Effector memory CD8-positive, alpha-beta T cell (primary cell): ENCODE results near the gene TSPAN9.

Source experiments
- ATAC-seq: fragments of 150-1000 bp; cut with Tn5 transposase; replicated peaks from 2 replicates; pipeline ENCODE4 v1.10.0; 2021; ENCODE audit warnings: mild to moderate bottlenecking, moderate library complexity
- DNase-seq, 3 experiments: peaks; one replicate each; pipeline ENCODE4 v3.0.0; 2021
- H3K27ac Mint-ChIP-seq, 2 donors: one replicate each; pipeline ENCODE4 v1.8.0; 2022; ENCODE audit warnings: mild to moderate bottlenecking in 2 of 2, mixed read lengths in 2 of 2, moderate library complexity in 2 of 2
- H3K27me3 Mint-ChIP-seq, 2 donors: one replicate each; pipeline ENCODE4 v1.8.0; 2022; ENCODE audit warnings: mixed read lengths in 2 of 2
- H3K36me3 Mint-ChIP-seq: one replicate; pipeline ENCODE4 v1.8.0; 2022; ENCODE audit warnings: mild to moderate bottlenecking, moderate library complexity, mixed read lengths; ENCODE audit not compliant: insufficient read depth
- H3K4me1 Mint-ChIP-seq, 2 donors: one replicate each; pipeline ENCODE4 v1.8.0; 2022; ENCODE audit warnings: low read depth in 2 of 2, mixed read lengths in 2 of 2
- H3K4me3 Mint-ChIP-seq, 2 donors: one replicate each; pipeline ENCODE4 v1.8.0; 2022; ENCODE audit warnings: mild to moderate bottlenecking in 2 of 2, mixed read lengths in 2 of 2, moderate library complexity in 2 of 2
- H3K9me3 Mint-ChIP-seq, 2 donors: one replicate each; pipeline ENCODE4 v1.8.0; 2022; ENCODE audit warnings: mixed read lengths in 2 of 2

TSPAN9 gene

GRCh38 chr12:3171195-3171591, 94.0 kb downstream of the TSPAN9 start:
- H3K27ac Mint-ChIP-seq: no peak overlapping the region

GRCh38 chr12:3172124-3173007, 95.2 kb downstream of the TSPAN9 start:
- Mint-ChIP-seq H3K27me3 (peaks cover 36 to 39% of the 10 kb centered on the region in 2 donors), H3K4me1 (peaks cover 3 to 5% of the 10 kb centered on the region in 2 donors), H3K9me3 (no peaks in the 10 kb centered on the region), H3K36me3 (no peaks in the 10 kb centered on the region), H3K27ac (no peak overlapping the region), H3K4me3 (no peak overlapping the region)
- ATAC-seq: no peak
- no peak for DNase-seq

More at GRCh38 chr12:3171195-3171591, 94.0 kb downstream of the TSPAN9 start:
- ATAC-seq (no peak), DNase-seq (no peak)
- no peak overlapping the region for H3K4me3 Mint-ChIP-seq
- H3K36me3 Mint-ChIP-seq: no peaks in the 10 kb centered on the region
- H3K27me3 Mint-ChIP-seq: peaks cover 41% of the 10 kb centered on the region in 2 donors
- peaks cover 3 to 5% of the 10 kb centered on the region in 2 donors for H3K4me1 Mint-ChIP-seq
- no peaks in the 10 kb centered on the region for H3K9me3 Mint-ChIP-seq

GRCh38 chr12:3173008-3173553, 95.9 kb downstream of the TSPAN9 start:
- peaks cover 37 to 38% of the 10 kb centered on the region in 2 donors for H3K27me3 Mint-ChIP-seq
- H3K4me1 Mint-ChIP-seq: peaks cover 3 to 5% of the 10 kb centered on the region in 2 donors
- no peak overlapping the region for H3K27ac Mint-ChIP-seq
- no peaks in the 10 kb centered on the region for H3K36me3 Mint-ChIP-seq
- H3K4me3 Mint-ChIP-seq: no peak overlapping the region
- DNase-seq: no peak
- no peak for ATAC-seq
- H3K9me3 Mint-ChIP-seq: no peaks in the 10 kb centered on the region

GRCh38 chr12:3173912-3174311, 96.7 kb downstream of the TSPAN9 start:
- peaks cover 38 to 40% of the 10 kb centered on the region in 2 donors for H3K27me3 Mint-ChIP-seq
- no peaks in the 10 kb centered on the region for H3K36me3 Mint-ChIP-seq
- DNase-seq (no peak), ATAC-seq (no peak)
- peaks cover 3 to 5% of the 10 kb centered on the region in 2 donors for H3K4me1 Mint-ChIP-seq
- H3K9me3 Mint-ChIP-seq: no peaks in the 10 kb centered on the region
- no peak overlapping the region for H3K4me3 Mint-ChIP-seq
- no peak overlapping the region for H3K27ac Mint-ChIP-seq

GRCh38 chr12:3175238-3175637, 98.1 kb downstream of the TSPAN9 start:
- Mint-ChIP-seq H3K27ac (peak overlapping the region in 1 of 2 donors; percentile 20), H3K4me1 (no peaks in the 10 kb centered on the region), H3K4me3 (no peak overlapping the region)

GRCh38 chr12:3176754-3177153, 99.6 kb downstream of the TSPAN9 start:
- Mint-ChIP-seq H3K27ac (no peak overlapping the region), H3K4me1 (no peaks in the 10 kb centered on the region), H3K4me3 (no peak overlapping the region), H3K9me3 (no peaks in the 10 kb centered on the region), H3K27me3 (peaks cover 23 to 32% of the 10 kb centered on the region in 2 donors), H3K36me3 (no peaks in the 10 kb centered on the region)
- no peak for DNase-seq
- no peak for ATAC-seq

More at GRCh38 chr12:3175238-3175637, 98.1 kb downstream of the TSPAN9 start:
- DNase-seq (no peak), ATAC-seq (no peak)
- no peaks in the 10 kb centered on the region for H3K36me3 Mint-ChIP-seq
- peaks cover 33 to 36% of the 10 kb centered on the region in 2 donors for H3K27me3 Mint-ChIP-seq
- no peaks in the 10 kb centered on the region for H3K9me3 Mint-ChIP-seq

- ATAC-seq (no peak), DNase-seq (no peak)
- Mint-ChIP-seq H3K4me1 (no peaks in the 10 kb centered on the region), H3K9me3 (no peaks in the 10 kb centered on the region), H3K36me3 (no peaks in the 10 kb centered on the region), H3K27me3 (peaks cover 29 to 43% of the 10 kb centered on the region in 2 donors), H3K27ac (no peak overlapping the region), H3K4me3 (no peak overlapping the region)
These were observed 100.7 kb downstream of the TSPAN9 start for GRCh38 chr12:3177778-3178425.

GRCh38 chr12:3178671-3179313, 101.6 kb downstream of the TSPAN9 start:
- Mint-ChIP-seq H3K9me3 (no peaks in the 10 kb centered on the region), H3K27ac (no peak overlapping the region), H3K27me3 (peaks cover 24 to 46% of the 10 kb centered on the region in 2 donors), H3K4me3 (no peak overlapping the region), H3K4me1 (no peaks in the 10 kb centered on the region), H3K36me3 (no peaks in the 10 kb centered on the region)
- ATAC-seq (no peak), DNase-seq (no peak)

- Mint-ChIP-seq H3K9me3 (no peaks in the 10 kb centered on the region), H3K4me3 (no peak overlapping the region), H3K27me3 (peaks cover 24 to 48% of the 10 kb centered on the region in 2 donors), H3K27ac (no peak overlapping the region), H3K36me3 (no peaks in the 10 kb centered on the region), H3K4me1 (no peaks in the 10 kb centered on the region)
- DNase-seq (no peak), ATAC-seq (no peak)
These were observed 102.6 kb downstream of the TSPAN9 start for GRCh38 chr12:3179731-3180130.

GRCh38 chr12:3182426-3182825, 105.2 kb downstream of the TSPAN9 start:
- DNase-seq: no peak
- Mint-ChIP-seq H3K4me1 (no peaks in the 10 kb centered on the region), H3K36me3 (no peaks in the 10 kb centered on the region), H3K27me3 (peaks cover 33 to 59% of the 10 kb centered on the region in 2 donors), H3K27ac (no peak overlapping the region), H3K4me3 (no peak overlapping the region), H3K9me3 (no peaks in the 10 kb centered on the region)
- no peak for ATAC-seq

GRCh38 chr12:3184485-3184884, 107.3 kb downstream of the TSPAN9 start:
- no peak for DNase-seq
- Mint-ChIP-seq H3K4me3 (no peak overlapping the region), H3K27me3 (peaks cover 30 to 57% of the 10 kb centered on the region in 2 donors), H3K27ac (no peak overlapping the region), H3K4me1 (peaks cover 2 to 4% of the 10 kb centered on the region in 2 donors), H3K9me3 (no peaks in the 10 kb centered on the region), H3K36me3 (no peaks in the 10 kb centered on the region)
- ATAC-seq: no peak

GRCh38 chr12:3185260-3185870, 108.2 kb downstream of the TSPAN9 start:
- Mint-ChIP-seq H3K27ac (no peak overlapping the region), H3K27me3 (peaks cover 30 to 63% of the 10 kb centered on the region in 2 donors), H3K9me3 (no peaks in the 10 kb centered on the region), H3K36me3 (no peaks in the 10 kb centered on the region), H3K4me1 (peaks cover 2 to 4% of the 10 kb centered on the region in 2 donors), H3K4me3 (no peak overlapping the region)
- no peak for DNase-seq
- ATAC-seq: no peak
